ENCODE data around the gene APP.

The APP gene

GRCh38 chr21:25977068-25977611 lies 193.4 kb downstream of the APP start:
- DNase-seq (ENCODE audit: low spot score), result no peak

DNA sequence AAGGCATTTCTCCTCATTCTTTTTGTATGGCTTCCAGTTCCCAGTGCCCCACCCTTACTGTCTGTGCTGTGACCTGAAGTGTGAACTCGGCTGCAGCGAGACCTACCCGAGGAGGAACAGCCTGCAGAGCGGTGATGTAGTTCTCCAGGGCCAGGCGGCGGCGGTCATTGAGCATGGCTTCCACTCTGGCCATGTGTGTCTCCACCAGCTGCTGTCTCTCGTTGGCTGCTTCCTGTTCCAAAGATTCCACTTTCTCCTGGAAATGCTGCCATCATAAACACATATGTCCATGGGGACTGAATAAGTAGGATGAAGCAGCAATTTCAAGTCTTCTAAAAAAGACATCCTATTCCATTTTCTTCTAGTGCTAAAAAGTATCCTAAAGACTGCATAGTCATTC lies 195.6 kb downstream of the APP start:
- no peak for DNase-seq (ENCODE audit: low spot score)

DNA sequence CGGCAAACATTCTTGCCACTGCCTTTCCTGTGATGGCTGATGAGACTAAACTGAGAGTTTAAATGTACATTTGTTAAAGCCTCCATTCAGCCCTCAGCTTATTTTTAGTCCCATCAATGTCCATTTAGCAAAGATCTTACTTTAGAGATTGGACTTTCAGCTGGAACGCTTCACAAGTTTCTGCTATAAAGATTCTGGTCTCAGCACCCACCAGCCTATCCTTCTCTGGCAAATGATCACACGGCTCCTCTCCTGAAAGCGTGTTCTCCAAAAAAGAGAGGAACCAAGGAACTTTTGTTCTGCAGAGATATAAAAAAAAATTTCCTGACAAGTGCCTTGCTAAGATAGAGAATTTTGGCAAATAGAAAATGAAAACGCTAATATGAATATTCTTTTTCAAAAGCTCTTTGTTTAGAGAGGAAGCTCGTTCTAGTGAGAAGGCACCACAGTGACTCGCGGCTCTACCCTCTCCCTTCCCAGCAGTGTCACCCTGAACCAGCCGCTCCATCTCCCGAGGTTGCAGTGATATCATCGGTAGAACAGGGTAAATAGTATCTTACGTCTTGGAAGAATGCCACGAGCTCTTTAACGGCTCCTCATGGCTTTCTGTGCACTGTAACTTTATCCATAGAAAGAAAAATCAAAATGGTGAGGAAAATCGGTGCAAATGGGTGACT lies 200.2 kb downstream of the APP start:
- no peak for DNase-seq (ENCODE audit: low spot score)

DNA sequence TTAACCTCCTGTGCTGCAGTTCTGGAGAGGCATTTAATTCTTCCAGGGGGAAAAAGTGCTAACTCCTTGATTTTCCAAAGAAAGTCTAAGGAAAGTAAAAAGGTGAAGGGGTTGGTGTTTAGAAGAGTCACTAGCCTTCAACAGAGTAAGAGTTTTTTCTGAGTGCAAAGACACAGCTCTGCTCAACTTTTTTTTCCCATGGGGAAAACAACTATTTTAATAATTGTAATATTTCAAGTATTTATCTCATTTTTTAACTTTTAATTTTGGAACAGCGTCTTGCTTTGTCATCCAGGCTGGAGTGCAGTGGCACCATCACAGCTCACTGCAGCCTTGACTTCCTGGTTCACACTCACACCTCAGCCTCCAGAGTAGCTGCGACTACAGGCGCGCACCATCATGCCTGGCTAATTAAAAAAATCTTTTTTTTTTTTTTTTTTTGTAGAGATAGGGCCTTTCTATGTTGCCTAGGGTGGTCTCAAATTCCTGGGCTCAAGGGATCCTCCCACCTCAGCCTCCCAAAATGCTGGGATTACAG lies 202.6 kb downstream of the APP start:
- DNase-seq (ENCODE audit: low spot score), result no peak

DNA sequence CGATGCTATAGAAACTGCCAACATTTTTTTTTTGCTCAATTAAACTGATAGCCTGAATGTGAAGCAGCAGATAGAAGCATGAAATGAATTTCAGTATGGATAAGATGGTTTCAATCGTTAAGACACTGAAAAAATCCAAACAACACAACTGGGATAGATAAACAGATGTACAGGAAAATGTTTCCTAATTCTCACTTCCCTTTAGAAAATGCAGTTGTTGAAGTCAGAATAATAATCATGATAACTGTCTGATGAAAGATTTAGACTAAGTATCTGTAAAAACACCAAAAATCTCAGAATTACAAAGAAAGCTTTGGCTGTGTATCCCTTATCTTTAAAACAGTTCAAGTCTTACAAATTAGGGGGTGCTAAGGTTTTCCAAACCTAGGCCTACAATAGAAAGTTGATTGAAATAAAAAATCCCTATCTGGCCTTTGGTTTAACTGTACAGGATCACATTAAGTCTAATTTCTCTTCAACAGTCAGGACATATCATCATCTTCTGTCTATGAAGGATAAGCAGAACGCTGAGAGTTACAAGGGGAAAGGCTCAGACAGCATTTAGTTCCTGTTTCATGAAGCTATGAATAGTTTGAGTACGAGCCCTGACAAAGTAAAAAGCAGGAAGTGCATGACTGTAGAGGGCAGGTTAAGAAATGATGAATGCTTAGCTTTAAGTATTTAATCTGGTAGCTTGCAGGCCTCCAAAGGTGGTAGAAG lies 203.2 kb downstream of the APP start:
- no peak for DNase-seq (ENCODE audit: low spot score)

DNA sequence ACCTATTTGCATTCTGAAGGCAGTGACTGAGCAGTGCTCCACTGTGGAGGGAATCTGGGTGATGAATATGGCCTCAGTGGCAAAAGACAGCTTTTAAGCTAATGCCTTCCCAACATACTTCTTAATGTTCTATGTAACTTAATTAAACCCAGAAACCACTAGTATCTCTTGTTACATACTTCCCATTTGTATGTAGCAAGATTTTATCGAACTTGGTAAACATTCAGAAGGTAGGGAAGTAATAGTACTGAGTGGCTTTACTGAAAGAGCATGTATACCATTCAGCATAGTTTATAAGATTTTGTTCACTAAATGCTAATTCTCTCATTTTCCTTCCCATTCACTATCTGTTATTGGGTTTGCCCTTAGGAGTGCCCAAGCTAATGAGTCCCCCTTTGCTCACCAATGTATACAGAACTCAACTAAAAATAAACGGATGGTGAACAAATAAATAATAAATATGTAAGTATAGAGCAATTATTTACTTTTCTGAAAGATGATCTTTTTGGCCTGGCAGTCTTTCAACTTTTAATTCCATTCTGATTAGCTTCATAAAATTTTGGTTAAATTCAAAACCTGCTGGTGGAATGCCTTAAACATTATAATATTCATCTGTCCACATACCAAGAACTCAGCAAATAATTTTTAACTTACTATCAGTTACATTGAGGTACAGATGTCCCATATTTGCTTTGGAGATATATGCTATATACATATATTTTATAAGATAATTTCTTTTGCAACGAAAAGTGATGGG lies 204.4 kb downstream of the APP start:
- no peak for DNase-seq (ENCODE audit: low spot score)

DNA sequence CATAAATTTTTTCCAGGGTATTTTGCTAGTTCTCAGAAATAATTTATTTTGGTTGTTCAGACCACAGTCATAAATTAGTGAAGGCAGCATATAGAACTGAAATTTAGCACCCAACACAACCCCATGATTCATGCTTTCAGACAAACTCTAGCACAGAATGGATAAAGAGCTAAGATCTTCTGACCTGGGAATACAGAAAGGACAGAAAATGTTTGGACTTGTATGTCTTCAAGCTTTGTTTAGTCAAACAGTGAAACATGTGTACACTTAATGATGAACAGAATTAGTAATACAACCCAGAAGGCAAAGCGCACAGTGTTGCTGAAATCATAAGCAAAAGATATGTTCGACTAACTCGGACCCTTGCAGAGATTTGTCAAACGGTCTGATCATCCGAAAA lies 205.6 kb downstream of the APP start:
- no peak for DNase-seq (ENCODE audit: low spot score)

GRCh38 chr21:25964015-25964414 lies 206.6 kb downstream of the APP start:
- no peak for DNase-seq (ENCODE audit: low spot score)

GRCh38 chr21:25963181-25963580 lies 207.4 kb downstream of the APP start:
- DNase-seq (ENCODE audit: low spot score), result no peak

DNA sequence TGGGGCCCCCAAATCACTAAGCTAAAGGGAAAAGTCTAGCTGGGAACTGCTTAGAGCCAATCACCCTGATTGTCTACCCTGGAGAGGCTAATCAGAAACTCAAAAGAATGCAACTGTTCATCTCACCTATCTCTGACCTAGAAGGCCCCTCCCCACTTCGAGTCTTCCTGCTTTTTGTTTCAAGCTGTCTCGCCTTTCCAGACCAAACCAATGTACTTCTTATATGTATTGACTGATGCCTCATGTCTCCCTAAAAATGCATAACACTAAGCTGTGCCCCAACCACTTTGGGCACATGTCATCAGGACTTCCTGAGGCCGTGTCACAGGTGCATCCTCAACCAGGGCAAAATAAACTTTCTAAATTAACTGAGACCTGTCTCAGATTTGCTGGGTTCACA lies 209.5 kb downstream of the APP start:
- DNase-seq (ENCODE audit: low spot score), result no peak

DNA sequence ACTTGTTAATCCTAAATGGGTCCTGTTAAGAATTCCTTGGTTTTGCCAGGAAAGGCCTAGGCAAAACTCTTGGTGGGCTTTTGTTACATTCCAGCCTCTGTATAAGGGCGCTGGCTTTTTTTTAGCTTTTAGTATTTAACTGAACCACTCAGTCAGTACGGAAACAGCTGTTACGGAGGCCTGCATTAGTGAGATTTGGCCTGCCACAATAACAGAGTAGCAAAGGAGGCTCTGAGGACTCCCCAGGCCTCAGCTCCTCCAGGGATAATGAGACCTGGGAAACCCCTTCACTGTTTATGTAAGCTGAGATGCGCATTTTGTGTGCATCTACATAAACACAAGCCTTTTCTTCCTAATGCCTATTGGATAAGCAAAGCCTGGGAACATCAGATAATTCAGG lies 210.2 kb downstream of the APP start:
- DNase-seq (ENCODE audit: low spot score), result no peak

DNA sequence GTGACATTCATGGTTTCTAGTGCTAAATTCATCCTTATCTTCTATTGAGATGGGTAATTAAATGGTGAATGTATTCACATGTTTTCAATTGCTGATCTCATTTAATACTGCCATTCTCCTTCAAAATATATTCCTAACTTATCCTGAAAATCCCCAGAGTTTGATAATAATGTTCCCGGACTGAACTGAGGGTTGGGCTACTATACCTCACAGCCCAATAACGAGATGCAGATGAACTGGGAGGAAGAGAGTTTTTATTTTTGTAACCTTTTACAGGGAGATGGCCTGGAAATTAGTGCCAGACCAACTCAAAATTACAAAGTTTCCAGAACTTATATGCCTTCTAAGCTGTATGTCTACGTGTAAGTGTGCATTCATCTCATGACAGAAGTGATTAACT lies 210.8 kb downstream of the APP start:
- DNase-seq (ENCODE audit: low spot score), result no peak

DNA sequence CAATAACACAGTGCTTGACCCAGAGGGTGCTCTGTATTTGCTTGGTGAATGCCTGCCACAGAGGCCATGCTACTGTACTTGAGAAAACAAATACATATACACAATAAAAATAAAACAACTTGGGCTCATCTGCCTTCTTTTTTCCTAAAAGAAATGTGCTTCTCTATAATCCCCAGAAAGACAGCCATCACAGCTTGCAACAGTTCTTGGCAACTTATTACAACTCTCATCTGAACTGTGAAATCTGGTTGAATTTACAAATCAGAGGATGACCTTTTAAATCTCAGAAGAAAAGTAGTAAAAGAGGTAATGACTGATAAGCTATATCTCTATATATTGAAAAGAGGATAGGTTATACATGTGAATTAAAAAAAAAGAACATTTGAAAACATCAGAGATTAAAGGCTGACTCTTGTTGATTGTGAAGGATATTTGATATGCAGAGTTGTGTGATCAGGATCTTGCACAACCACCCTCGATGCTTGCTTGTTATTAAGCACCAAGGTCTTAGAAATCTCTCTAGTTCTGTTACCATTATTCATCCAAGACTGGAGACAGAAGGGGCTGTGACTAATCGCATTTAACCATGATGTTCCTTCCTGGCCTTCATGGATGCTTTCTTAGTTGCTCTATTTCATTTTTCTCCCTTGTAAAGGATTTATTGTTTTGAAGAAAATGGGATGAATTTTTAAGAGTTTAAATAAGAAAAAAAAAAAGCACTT lies 213.4 kb downstream of the APP start:
- DNase-seq (ENCODE audit: low spot score), result no peak

DNA sequence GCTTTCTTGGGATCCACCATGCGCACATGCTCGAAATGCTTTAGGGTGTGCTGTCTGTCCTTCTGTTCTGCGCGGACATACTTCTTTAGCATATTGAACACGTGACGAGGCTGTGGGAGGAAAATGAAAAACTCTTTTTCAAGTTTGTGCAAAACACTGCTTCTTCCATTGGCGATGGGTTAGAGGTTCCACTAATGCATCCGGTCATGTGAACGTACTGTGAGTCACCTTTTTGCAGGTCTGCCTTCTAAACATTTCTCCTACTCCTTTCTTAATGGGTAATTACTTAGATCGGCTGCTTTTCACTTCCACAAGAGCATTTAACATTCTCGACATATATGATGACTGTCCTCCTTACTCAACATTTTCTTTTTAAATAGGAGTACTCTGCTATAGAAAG lies 214.9 kb downstream of the APP start:
- DNase-seq (ENCODE audit: low spot score), result no peak

GRCh38 chr21:25953659-25954058 lies 216.9 kb downstream of the APP start:
- DNase-seq (ENCODE audit: low spot score), result no peak

- DNase-seq (ENCODE audit: low spot score), result no peak
Observed at GRCh38 chr21:25953196-25953595, 217.4 kb downstream of the APP start.

DNA sequence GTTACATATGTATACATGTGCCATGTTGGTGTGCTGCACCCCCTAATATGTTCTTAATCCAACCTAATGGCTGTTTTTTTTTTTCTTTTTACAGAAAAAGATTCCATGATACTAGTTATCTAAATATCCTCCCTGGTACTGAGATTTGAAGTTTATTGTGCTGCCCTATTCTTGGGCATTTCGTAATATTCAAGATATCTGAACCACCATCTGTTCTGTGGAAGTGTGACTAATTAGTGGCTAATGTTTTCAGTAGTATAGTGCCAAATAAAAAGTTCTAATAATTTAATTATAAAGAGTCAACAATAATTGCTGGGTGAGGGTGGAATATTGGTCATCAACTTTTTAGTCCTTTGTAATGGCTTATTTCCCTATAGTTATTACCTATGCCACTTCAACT lies 218.3 kb downstream of the APP start:
- no peak for DNase-seq (ENCODE audit: low spot score)

DNA sequence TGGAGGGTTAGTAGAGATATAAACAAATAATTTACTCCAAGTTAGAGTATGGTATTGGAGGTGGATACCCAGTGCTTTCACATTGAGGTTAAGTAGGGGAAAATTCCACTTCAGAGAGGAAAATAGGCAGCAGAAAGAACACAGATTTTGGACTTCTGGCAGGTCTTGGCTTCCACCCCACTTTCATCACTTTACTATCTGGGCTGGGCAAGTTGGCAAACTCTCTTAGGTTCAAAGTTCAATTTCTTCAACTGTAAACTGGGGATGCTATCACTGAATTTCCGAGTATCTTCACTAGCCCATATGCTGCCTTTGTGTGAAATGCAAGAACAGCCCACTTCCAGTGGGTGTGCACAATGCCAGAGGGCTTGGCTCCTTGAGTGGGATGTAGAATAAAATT lies 220.9 kb downstream of the APP start:
- no peak for DNase-seq (ENCODE audit: low spot score)

GRCh38 chr21:25944672-25945213 lies 225.8 kb downstream of the APP start:
- DNase-seq (ENCODE audit: low spot score), result no peak

DNA sequence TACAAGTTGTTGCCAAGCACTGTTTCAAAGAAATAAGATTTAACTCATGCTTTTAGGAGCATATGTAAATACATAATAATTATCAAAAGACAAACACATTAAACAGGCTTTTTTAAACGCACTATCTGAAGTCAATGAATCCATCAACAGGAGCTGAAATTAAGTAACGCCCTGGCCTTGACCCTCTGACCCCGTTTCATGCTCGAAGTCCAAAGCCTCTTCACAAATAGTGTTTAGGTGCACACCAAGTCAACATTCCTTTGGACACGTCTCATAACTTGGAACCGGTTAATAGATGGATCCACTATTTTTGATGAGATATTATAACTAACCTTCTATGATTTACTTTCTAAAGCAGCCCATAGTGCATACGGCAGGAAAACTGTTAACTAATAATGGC lies 226.5 kb downstream of the APP start:
- DNase-seq (ENCODE audit: low spot score), result no peak

GRCh38 chr21:25942135-25942534 lies 228.4 kb downstream of the APP start:
- no peak for DNase-seq (ENCODE audit: low spot score)

DNA sequence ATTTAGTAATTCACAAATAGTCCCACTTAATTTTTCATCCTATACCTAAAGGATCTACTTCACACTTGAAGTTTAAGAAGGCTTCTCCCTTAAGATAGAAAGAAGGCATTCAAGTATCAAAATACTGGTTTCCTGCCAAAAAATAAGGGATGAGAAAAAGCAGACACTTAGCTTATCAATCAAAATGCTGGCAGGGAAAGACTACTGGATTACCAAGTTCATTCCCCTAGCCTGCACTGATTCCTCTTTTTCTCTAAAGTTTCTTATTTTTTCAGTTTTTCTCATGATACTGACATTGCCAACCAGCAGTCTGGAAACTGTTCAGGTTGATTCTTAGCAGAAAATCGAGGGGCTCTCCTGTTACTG lies 231.2 kb downstream of the APP start:
- no peak for DNase-seq (ENCODE audit: low spot score)

All from HuH-7.5 (cell line).